GM21447 (cell line): ENCODE measurements around the gene ZFP3.
"Not testable (repeated sequence)": the region's sequence is repeated elsewhere in the genome, so short reads cannot be mapped to it uniquely, and the experiment has no call there.

ENCODE experiments used
- ATAC-seq: cut with Tn5 transposase; IDR thresholded peaks from one replicate; pipeline ENCODE4 v1.9.1; 2021; ENCODE audit not compliant: unreplicated experiment

Gene ZFP3

GRCh38 chr17:5137511-5138197 is 59.4 kb downstream of the ZFP3 start:
- not testable (repeated sequence) for ATAC-seq

GRCh38 chr17:5138198-5138544 is 59.9 kb downstream of the ZFP3 start:
- ATAC-seq: not testable (repeated sequence)

- ATAC-seq: no peak
Observed at GRCh38 chr17:5138616-5139457, 60.6 kb downstream of the ZFP3 start.

- no peak for ATAC-seq
Observed at GRCh38 chr17:5139458-5139732, 61.1 kb downstream of the ZFP3 start.

GRCh38 chr17:5142877-5143276 is 64.6 kb downstream of the ZFP3 start:
- not testable (repeated sequence) for ATAC-seq
